Measurements from ENCODE around the gene BANF2. TPM values are rescaled to one million over a fixed set of nuclear protein-coding genes. Genes with fewer than 3 reads are reported as not detected.

The BANF2 gene
- total and polyA plus RNA-seq, 10 of the 15 experiments (the other 5 are each of a cell fraction or from before 2014, with no cell fraction given): not detected

DNA sequence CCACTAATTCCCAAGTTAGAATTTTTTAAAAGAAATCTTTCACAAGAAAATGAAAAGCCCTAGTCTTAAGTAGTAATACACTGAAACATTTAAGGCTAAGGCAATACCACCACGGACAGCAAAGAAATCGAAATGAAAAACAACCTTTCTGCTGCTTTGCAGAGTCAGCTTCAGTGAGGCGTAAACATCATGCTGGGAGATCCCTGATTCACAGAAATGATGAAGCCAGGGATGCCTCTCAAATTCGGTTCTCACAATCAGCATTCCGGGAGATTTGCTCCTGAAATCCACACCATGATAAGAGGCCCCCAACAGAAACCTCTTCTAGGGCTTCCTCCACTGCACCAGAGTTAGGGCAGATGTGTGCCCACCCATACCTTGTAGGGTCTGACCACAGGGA lies 36.3 kb upstream of the BANF2 start (continued):
- TF ChIP-seq DPF2 (IDR thresholded peaks at IDR 0.05) (no peak), SPI1 (IDR thresholded peaks at IDR 0.05; ENCODE audit: borderline replicate concordance, insufficient read depth, low read depth, low read length) (no peak), ZNF207 (IDR thresholded peaks at IDR 0.05; ENCODE audit: borderline replicate concordance) (no peak), NFXL1 (IDR thresholded peaks at IDR 0.05; ENCODE audit: borderline replicate concordance) (no peak), SP1 (IDR thresholded peaks at IDR 0.05; ENCODE audit: low read depth, low read length) (no peak), TAF1 (IDR thresholded peaks at IDR 0.05; ENCODE audit: borderline replicate concordance, low read depth, low read length) (no peak), CBX5 (IDR thresholded peaks at IDR 0.05; ENCODE audit: low read depth) (no peak)
- TF ChIP-seq, protein P1, sequence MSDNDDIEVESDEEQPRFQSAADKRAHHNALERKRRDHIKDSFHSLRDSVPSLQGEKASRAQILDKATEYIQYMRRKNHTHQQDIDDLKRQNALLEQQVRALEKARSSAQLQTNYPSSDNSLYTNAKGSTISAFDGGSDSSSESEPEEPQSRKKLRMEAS (IDR thresholded peaks at IDR 0.05; ENCODE audit: low read depth, low read length): no peak
- TF ChIP-seq, protein P2, sequence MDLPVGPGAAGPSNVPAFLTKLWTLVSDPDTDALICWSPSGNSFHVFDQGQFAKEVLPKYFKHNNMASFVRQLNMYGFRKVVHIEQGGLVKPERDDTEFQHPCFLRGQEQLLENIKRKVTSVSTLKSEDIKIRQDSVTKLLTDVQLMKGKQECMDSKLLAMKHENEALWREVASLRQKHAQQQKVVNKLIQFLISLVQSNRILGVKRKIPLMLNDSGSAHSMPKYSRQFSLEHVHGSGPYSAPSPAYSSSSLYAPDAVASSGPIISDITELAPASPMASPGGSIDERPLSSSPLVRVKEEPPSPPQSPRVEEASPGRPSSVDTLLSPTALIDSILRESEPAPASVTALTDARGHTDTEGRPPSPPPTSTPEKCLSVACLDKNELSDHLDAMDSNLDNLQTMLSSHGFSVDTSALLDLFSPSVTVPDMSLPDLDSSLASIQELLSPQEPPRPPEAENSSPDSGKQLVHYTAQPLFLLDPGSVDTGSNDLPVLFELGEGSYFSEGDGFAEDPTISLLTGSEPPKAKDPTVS (IDR thresholded peaks at IDR 0.05; ENCODE audit: low read depth, low read length): no peak

DNA sequence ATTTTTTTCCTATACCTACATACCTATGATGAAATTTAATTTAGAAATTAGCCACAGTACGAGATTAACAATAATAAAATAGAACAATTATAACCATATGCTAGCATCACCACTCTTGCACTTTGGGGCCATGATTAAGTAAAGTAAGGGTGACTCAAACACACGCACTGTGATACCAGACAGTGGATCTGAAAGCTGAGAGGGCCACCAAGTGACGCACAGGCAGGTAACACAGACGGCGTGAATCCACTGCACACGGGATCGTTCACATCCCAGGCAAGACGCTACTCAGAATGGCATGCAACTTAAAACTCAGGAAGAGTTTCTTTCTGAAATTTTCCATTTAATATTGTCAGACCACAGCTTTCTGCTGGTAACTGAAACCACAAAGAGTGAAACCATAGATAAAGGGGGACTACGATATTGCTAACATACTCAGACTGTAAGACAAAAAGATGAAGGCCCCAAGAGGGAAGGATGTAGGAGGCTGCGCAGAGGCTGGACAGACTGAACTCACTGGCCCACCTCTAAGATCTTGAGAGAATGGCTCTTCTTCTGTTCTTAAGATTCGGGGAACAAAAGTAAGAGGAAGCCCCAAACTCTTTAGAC lies 35.6 kb upstream of the BANF2 start:
- DNase-seq (ENCODE audit: low read depth, low spot score) (no peak), ATAC-seq (peak; percentile 48), FAIRE-seq (no peak)
- POLR2A ChIA-PET: no interaction called here
- Histone ChIP-seq H3K9ac (ENCODE audit: control insufficient read depth, insufficient read depth, low read length) (no peak overlapping the region), H3K9me3 (replicated peaks; ENCODE audit: control insufficient read depth, insufficient read depth, low read length) (no peaks in the 10 kb centered on the region; the same call in 1 of the 3 replicates), H3K36me3 (ENCODE audit: control insufficient read depth in 2 of 2, insufficient read depth in 2 of 2, low read length in 1 of 2) (no peaks in the 10 kb centered on the region; a peak in 1 of 4 replicates), H4K20me1 (ENCODE audit: control insufficient read depth, insufficient read depth) (0 out of 2 replicates have a peak, but pooled peaks cover 2% of the 10 kb centered on the region), H3K27me3 (replicated peaks in 1 of 2; ENCODE audit: control insufficient read depth in 2 of 2, insufficient read depth in 2 of 2, low read length in 1 of 2) (no peaks in the 10 kb centered on the region), H3K4me1 (ENCODE audit: control insufficient read depth, insufficient read depth, low read length) (peaks cover 13% of the 10 kb centered on the region), H3K4me2 (ENCODE audit: control insufficient read depth, insufficient read depth) (peak overlapping the region; percentile 40), H3K4me3 (peak overlapping the region; percentile 47; the same call in 1 of the 2 replicates), H3K27ac (ENCODE audit: control insufficient read depth, insufficient read depth) (peak overlapping the region; percentile 18), H3K79me2 (ENCODE audit: control insufficient read depth, insufficient read depth, low read length) (peaks cover 21% of the 10 kb centered on the region), H2AFZ (ENCODE audit: control insufficient read depth, low read depth, low read length) (no peak overlapping the region)
- in situ Hi-C loops (cut with MboI): no loop called here
- no TSS peak for BruUV-seq (replicated peaks)
- intact Hi-C loops (cut with micrococcal nuclease; ENCODE audit: unreplicated experiment): no loop called here
- RAD21 ChIA-PET (ENCODE audit: unreplicated experiment): interaction anchor here (0.9 kb wide), 1 partner anchor 161 kb away, joined by 3 read pairs; no protein-coding TSS in a partner anchor
- SMC1A ChIA-PET (ENCODE audit: uncharacterized antibody, unreplicated experiment): interaction anchor here (1.1 kb wide), 1 partner anchor 9 kb away, joined by 3 read pairs; no protein-coding TSS in a partner anchor
- TF ChIP-seq JUNB (IDR thresholded peaks at IDR 0.05) (no peak), RUNX3 (IDR thresholded peaks at IDR 0.05; ENCODE audit: low read length) (peak; percentile 68)
- CTCF ChIA-PET: interaction anchor here (0.6 to 4.1 kb wide), 2 partner anchors 19 to 172 kb away, joined by 3 to 23 read pairs; partner anchors contain the start of gene RRBP1
- WGBS (ENCODE audit: insufficient coverage, insufficient replicate concordance, low lambda C conversion rate, missing lambda C conversion rate): 86% methylated on average over 11 of the region's 11 CpGs
